Measurements from ENCODE around the gene BCAP31.
"Not testable (repeated sequence)": the region's sequence is repeated elsewhere in the genome, so short reads cannot be mapped to it uniquely, and the experiment has no call there.

Gene BCAP31

DNA sequence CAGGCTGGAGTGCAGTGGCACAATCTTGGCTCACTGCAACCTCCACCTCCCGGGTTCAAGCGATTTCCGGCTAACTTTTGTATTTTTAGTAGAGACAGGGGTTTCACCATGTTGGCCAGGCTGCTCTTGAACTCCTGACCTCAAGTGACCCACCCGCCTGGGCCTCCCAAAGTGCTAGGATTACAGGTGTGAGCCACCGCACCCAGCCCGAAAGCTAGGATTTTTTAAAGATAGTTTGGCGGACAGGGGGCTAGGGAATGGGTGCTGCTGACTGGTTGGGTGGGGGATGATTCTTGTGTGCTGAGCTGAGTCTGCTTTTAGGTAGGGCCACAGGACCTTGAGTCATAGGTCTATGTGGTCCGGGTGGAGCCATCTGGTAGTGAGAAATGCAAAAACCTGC is 40.7 kb downstream of the BCAP31 start:
- DNase-seq (ENCODE audit: low read depth, low spot score), result not testable (repeated sequence)

DNA sequence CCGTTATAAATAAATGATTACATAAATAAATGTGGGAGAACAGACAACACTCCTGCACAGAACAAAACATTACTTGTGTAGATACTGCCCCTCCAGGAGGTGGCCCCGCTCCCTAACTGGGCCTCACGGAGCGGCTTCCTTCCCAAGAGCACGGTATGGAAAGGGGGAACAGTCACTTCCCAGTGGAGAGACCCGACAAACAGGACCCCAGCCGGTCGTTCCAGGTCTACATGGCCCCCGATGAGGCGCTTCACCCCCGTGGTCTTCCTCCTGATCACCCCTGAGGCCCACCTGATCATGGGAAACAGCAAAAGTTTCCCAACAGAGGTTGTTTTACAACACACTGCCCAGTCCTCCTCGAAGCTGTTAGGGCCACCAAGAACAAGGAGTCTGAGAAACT is 43.0 kb downstream of the BCAP31 start:
- no peak for DNase-seq (ENCODE audit: low read depth, low spot score)

DNA sequence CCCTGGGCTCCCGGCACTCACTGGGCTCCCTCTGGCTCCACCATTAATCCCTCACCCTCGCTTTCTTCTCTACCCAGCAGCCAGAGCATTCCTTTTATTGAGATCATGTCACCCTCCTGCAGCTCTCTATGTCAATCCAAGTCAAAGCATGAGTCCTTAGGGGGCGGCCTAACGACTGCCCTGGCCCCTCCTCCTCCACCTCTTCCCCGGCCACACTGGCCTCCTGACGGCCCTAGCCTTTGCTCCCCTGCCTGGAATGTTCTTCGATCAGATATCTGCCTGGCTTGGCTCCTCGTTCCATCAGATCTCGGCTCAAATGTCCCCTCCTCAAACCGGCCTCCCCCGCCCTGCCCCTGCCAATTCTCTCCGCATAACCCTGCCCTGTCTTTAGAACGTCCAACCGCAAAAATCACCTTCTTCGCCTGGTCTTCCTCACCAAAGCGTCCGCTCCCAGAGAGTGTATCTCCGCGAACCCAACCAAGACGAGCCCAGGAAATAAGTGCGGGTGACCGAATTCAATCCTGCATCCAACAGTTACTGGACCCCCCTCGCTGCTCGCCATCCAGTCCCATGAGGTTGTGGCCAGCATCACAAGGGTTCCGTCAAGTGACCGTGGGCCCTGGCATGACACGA is 49.9 kb downstream of the BCAP31 start:
- DNase-seq (ENCODE audit: low read depth, low spot score), result no peak

DNA sequence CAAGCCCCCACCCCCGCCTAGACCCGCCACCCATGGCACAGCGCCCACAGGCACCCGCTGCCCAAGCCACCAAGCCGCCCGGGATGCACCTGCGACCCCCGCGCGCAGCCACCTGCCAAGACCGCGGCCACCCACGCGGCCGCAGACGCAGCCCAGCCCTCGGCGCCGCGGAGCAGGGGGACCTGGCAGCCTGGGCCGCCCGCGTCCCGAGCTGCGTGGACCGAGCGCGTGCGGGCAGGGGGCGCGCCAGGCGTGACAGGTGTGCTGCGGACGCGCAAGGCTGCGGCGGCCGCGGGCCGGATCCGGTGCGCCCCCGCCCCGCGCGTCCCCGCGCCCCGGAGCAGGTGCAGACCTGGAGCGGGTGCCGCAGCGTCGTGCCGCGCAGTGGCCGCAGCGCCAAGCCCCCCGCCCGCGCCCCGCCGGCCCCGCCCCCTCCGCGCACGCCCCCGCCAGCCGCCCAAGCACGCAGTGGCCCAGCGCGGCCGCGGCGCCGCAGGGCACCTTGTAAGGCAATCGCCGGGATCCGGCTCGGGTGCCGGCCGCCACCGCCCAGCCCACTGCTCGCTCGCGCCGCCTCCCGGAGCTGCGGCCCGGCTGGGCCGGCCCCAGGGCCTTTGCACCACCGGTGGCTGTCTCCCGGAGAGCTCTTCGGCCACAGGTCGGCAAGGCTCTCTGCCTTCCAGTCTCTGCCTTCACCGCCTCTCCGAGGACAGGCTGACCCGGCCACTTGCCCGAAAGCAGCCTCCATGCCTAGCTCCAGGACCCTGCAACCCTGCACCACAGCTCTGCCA is 50.6 kb downstream of the BCAP31 start, which contains the start of gene PNCK:
Gene PNCK (minus strand): TSS at position 386 of the 791 bp plus-strand sequence. CDS start 737 bp downstream, outside the sequence.
- no peak for DNase-seq (ENCODE audit: low read depth, low spot score)

DNA sequence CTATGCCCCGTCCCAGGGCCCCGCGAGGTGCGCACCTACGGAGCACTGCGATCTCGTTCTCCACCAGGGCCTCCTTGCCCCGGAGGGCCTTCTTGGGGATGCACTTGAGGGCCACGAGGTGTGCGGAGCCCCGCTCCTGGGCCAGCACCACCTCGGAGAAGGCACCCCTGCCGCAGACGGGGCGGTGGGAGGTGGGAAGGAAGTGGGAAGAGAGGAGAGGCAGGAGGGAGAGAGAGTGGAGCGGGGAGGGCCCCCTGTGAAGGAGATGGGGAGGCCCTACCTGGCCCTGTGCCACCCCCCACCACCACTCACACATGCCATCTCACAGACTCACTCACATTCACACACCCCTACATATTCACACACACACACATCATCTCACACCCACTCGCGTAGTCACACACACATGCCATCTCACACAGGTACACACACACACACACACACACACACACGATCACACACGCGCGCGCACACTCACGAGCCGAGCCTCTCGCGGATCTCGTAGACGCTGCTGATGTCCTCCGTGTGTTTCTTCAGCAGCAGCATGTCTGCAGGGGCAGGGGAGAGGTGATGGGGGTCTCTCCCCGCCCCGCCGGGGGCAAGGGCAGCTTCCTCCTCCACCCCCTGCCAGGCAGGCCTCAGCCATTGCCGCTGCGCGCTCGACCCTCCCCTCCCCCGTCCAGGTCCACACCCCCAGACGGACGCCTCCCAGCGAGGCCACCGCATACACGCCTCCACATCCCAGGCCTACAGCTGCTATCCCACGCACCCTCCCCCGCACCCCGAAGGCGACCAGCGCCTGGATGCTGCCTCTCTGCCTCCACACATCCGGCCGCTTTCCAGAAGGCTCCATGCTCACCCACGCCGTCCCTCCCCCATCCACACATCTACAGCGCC is 51.4 kb downstream of the BCAP31 start:
- no peak for DNase-seq (ENCODE audit: low read depth, low spot score)

DNA sequence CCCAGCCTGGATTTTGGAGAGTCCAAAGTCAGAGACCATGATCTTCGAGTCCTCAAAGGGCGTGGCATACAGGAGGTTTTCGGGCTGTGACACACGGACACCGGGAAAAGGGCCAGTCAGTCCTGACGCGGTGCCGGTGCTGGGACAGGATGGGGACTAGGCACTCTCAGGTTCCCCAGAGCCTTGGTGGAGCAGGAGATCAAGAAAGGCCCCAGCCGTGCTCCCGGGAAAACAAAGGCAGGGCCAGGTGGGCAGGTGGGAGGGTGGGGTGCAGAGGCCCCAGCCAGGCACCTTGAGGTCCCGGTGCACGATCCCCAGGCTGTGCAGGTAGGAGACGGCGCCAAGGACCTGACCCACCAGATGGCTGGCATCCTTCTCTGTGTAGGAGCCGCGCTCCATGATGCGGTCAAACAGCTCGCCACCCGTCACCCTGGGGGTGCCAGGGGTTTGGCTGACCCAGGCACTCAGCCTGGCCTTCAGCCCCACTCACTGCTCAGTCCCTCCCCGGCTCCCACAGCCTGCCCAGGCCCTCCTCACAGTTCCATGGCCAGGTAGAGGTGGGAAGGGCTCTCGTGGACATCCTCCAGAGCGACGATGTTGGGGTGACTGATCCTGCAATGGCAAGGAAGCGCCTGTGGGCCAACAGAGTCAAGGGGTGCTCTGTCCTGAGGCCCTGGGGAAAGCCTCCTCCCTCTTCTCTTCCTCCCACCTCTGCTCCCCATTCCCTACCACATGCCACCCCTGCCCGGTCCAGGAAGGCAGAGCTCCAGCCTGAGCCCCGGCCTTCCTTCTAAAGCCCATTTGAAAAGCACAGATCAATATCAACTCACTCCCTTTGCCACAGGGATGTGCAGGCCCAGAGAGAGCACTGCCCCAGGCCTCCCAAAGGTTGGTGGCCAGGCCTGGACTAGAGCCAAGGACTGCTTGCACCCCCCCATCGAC is 52.3 kb downstream of the BCAP31 start:
- no peak for DNase-seq (ENCODE audit: low read depth, low spot score)

DNA sequence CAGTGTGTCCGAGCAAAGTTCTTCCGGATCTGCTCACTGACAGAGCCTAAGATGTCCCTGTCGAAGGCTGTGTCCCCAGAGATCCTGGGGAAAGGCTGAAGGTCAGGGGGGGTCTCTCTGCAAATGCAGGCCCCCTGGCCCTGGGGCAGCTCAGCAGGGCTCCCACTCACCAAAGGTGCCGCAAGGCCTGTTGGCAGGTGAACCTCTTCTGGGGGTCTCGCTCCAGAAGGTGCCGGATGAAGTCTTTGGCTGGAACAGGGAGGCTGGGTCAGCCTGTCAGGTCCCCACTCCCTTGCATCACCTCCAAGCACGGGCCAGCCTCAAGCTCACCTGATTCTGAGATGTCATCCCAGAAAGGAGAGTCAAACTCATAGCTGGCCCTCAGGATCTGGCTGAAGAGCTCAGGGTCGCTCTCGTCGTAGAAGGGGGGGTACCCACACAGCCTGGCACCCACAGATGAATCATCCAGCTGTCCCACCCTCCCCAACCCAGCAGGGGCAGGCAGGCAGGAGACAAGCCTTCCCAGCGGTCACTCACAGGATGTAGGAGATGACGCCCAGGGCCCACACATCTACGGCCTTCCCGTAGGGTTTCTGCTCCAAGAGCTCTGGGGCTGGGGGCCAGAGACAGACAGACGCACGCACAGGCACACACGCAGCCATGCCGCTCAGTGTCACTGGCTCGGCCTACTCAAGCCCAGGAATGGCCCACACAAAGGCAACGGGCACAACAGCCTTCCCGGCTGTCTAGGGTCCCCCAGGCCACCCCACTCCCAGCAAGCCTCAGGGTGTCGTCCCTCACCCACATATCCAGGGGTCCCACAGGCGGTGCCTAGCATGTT is 53.2 kb downstream of the BCAP31 start:
- DNase-seq (ENCODE audit: low read depth, low spot score), result no peak

DNA sequence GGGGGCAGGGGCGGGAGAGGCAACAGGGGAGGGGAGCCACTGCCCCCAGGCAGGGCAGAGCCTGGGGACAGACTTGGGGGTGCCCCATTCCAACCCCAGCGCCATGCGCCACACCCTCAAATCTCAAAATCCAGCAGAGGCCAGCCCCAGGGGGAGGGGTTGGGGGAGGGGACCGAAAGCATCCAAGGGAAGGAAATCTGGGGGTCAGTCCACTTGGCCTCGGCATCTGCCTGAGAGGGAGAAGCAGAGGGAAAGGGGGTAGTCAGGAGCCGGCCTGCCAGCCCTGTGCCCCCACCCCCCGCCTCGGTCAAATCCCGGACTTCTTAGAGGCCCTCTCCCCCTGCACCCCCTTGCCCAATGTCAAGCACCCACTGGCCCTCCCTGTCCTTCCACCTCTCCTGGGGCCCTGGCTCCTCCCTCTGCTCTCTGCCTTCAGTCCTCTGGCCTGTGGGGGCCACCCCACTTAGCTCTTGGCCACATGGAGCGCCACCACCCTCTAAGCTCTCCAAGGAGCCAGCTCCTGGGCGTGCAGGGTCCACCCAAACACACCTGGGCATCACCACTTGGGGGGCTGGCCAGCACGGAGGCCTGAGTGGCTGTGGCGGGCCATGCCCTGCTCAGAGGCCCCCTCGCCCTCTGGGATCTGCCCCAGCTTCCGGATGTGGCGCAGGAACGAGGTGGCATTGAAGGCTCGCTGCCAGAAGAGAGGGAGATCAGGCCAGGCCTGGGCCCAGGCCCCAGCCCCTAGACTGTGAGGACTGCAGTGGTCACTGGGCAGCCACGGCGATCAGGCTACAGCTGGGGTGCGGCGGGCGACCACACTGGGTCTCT is 54.1 kb downstream of the BCAP31 start:
- DNase-seq (ENCODE audit: low read depth, low spot score), result no peak

DNA sequence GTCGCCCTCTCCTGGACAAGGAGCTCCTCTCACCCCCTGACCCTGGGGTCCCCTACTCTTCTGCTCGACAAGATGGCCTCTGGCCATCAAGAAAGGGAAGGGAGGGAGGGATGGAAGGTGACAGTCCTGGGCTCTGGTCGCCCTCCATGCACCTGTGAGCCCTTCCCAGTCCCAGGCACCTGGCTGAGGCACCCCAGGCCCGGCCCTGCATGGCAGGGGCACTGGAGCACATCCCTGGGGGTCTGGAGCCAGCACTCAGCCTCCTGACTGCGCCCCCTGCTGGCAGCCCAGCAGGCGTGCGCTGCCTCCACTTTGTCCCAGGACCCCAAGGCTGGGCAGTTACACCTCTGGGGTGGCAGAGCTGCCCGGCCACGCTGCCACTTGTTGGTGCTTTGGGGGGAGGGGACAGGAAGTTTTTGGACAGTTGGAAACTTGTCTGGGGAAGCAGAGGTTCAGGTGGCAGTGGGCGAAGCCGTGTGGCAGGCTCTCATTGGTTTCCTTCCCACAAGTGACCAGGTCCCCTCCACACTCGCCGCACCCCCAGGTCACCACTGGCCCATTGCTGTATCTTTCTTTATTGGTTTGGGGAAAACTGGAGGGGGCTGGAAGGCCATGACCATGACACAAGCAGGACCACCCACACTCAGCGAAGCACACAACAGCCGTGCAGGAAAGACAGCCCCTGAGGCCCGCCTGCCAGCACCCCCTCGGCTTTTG is 54.9 kb downstream of the BCAP31 start:
- DNase-seq (ENCODE audit: low read depth, low spot score), result no peak

DNA sequence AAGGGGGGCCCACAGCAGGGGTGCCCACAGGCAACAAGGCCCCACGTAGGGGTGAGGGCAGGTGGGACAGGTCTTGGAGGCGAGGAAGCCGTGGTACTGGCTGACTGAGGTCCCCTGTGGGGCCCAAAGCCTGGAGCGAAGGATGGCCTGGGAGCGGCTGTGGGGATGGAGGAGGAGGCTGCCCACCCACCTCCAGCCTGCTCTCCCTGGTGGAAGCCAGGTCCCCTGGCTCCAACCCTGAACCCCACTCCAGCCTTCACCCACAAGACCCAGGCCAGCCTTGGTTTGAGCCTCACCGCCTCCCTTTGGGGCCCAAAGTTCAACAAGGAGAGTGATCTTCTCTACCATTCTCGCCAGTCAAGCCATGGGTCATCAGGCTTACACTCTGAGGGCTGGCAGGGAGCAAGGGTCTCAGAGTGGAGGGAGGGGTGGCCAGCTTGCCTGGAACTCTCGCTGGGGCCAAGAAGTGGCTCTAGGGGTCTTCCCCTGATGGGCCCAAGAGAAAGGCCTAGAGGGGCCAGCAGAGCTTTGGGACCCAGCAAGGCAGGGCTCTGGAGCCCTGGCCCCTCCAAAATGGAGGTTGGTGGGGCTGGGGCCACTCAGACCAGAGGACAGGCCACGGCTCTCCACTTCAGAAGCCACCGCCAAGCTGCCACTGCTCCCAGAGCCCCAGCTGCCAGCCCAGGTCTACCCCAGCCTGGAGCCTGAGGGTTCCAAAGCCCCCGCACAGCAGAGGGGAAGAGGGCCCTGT is 55.6 kb downstream of the BCAP31 start:
- no peak for DNase-seq (ENCODE audit: low read depth, low spot score)

DNA sequence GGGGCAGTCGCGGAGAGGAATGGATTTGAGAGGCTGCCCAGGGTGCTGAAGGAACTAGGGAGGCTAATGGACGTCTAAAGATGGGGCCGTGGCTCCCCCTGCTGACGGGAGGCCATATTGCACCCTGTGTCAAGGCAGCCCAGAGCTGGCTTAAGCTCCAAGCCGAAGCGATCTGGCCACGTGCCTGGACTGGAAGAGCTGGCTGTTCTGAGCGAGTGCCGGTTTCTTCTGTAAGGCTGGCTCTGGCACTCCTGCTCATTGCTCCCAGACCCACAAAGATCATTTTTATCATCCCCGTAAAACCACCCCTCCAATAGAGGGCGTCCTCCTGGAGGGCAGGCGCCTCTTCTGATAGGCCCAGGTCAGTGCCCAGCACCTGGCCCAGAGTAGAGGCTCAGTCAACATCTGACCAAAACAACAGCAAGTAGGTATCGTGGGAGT is 56.2 kb downstream of the BCAP31 start:
- no peak for DNase-seq (ENCODE audit: low read depth, low spot score)

DNA sequence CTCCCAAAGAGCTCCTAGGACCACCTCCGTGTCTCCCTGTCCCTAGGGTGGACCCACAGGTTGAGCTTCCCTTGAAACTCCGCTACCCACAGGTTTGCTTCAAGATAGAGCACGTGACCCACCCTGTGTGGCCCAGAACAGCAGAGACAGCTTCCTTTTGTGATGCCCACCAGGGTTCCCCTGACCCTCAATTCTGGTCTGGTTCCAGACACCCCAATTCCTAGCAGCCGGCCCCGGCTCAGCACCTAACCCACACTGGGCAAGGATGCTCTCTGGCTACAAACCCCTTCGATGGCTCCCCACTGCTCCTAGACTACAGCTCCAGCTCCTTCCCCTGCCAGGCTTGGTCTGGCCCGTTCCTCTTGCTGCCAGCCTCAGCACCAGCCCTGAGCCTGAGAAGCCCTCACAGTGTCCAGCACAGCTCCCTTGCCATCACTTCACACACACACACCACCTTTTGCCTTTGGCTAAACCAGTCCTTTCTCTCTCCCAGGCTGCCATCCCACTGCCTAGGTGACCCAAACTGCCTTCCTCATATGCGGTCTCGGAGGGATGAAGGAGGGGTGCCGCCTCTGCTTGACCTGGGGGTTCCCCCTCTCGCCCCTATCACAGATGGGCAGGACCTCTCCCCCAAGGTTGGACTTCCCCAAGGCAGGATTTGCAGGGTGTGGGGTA is 56.8 kb downstream of the BCAP31 start:
- no peak for DNase-seq (ENCODE audit: low read depth, low spot score)

DNA sequence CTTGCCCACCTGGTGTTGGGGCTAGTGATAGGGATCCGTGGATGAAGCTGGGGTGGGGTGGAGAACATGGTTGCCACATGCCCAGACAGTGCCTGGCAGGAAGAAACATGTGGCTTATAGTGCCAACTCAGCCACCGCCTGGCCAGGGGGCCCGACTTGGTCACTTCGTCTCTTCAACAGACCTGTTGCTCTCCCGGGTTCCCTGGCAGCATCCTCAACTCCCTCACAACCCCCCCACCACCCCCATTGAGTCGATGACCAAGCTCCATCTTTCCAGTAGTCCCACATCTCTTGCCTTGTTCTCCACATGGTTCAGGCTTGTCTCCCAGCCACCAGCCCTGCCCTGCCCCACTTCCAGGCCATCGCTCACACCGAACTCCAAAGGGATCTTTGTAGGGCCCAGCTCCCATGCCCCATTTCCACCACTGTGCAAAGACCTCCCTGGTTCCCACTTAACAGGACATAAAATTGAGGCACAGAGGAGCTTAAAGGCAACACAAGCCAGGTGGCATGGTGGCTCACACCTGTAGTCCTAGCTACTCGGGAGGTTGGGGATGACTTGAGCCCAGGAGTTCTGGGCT is 58.4 kb downstream of the BCAP31 start:
- DNase-seq (ENCODE audit: low read depth, low spot score), result no peak

DNA sequence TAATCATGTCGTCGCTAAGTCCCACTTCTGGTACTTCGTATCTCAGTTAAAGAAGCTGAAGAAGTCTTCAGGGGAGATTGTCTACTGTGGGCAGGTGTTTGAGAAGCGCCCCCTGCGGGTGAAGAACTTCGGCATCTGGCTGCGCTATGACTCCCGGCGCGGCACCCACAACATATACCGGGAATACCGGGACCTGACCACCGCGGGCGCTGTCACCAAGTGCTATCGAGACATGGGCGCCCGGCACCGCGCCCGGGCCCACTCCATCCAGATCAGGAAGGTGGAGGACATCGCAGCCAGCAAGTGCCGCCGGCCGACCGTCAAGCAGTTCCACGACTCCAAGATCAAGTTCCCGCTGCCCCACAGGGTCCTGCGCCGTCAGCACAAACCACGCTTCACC is 61.9 kb downstream of the BCAP31 start:
- DNase-seq (ENCODE audit: low read depth, low spot score), result no peak

DNA sequence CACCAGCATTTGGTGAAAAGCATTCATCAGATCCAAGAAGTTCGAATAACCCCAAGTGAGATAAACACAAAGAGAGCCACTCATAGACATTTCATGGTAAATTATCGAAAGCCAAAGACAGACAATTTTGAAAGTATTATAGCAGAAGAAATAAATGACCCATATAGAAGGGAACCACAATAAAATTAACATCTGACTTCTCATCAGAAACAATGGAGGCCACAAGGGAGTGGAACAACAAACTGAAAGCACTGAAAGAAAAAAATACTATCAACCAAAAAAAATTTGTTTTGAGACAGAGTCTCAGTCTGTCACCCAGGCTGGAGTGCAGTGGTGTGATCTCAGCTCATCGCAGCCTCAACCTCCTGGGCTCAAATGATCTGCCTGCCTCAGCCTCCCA is 64.9 kb downstream of the BCAP31 start:
- no peak for DNase-seq (ENCODE audit: low read depth, low spot score)

DNA sequence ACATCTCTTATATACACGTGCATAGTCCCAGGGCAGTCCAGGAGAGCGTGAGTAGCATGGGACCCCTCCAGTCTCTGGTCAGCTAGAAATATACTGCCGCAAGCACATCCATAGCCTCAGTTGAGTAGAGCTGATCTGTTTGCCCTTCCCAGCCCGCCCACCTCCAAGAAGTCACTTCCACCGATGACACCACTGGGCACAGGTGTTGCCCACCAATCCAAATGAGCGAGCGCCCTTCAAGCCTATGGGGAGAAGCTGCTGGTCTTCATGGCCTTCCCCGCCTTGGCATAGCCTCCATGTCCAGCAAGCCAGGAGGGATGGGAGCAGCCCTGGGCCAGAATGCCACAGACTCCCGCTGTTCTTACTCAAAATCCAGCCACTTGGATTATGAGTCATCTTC is 67.0 kb downstream of the BCAP31 start:
- no peak for DNase-seq (ENCODE audit: low read depth, low spot score)

DNA sequence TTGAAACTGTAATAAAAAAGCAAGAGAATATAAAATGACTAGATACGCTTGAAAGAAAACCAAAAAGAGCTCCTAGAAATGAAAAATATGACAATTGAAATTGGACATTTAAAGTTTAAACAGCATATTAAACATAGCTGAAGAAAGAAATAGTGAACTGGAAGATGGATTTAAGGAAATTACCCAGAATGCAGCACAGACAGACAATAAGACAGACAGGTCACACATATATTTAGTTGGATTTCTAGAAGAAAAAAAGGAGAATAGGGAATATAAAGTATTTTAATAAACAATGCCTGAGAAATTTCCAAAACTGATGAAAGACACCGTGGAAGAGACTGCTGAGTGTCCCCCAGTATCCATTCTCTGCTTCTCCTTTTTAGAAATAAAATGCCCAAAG is 70.6 kb downstream of the BCAP31 start:
- no peak for DNase-seq (ENCODE audit: low read depth, low spot score)
